ENCODE measurements around the gene COX15.
"Not testable (repeated sequence)": the region's sequence is repeated elsewhere in the genome, so short reads cannot be mapped to it uniquely, and the experiment has no call there.

COX15 gene

GRCh38 chr10:99740933-99741559 is 9.1 kb upstream of the COX15 start:
- DNase-seq (ENCODE audit: extremely low read depth, low read depth) = no peak
- no peak for TF ChIP-seq CTCF (IDR thresholded peaks at IDR 0.05; ENCODE audit: low read depth, low read length)

- no peak for DNase-seq (ENCODE audit: extremely low read depth, low read depth)
- no peak for TF ChIP-seq CTCF (IDR thresholded peaks at IDR 0.05; ENCODE audit: low read depth, low read length)
These were observed 8.3 kb upstream of the COX15 start for GRCh38 chr10:99740260-99740659.

- DNase-seq (ENCODE audit: extremely low read depth, low read depth) = not testable (repeated sequence)
These were observed 2.2 kb upstream of the COX15 start for GRCh38 chr10:99734111-99734510.

- no peak for TF ChIP-seq CTCF (IDR thresholded peaks at IDR 0.05; ENCODE audit: low read depth, low read length)
- no peak for DNase-seq (ENCODE audit: extremely low read depth, low read depth)
These were observed 1.4 kb upstream of the COX15 start for GRCh38 chr10:99733366-99733765.

GRCh38 chr10:99731306-99732032 is 458 bp downstream of the COX15 start:
- TF ChIP-seq CTCF (IDR thresholded peaks at IDR 0.05; ENCODE audit: low read depth, low read length) = no peak; the same call in none of the 2 replicates
- no peak for DNase-seq (ENCODE audit: extremely low read depth, low read depth)

GRCh38 chr10:99730026-99730425 is 1.9 kb downstream of the COX15 start:
- DNase-seq (ENCODE audit: extremely low read depth, low read depth) = no peak
- no peak for TF ChIP-seq CTCF (IDR thresholded peaks at IDR 0.05; ENCODE audit: low read depth, low read length)

GRCh38 chr10:99720387-99720786 is 11.5 kb downstream of the COX15 start:
- no peak for TF ChIP-seq CTCF (IDR thresholded peaks at IDR 0.05; ENCODE audit: low read depth, low read length)
- DNase-seq (ENCODE audit: extremely low read depth, low read depth) = no peak

GRCh38 chr10:99714446-99714845 is 17.5 kb downstream of the COX15 start:
- DNase-seq (ENCODE audit: extremely low read depth, low read depth) = no peak
- no peak for TF ChIP-seq CTCF (IDR thresholded peaks at IDR 0.05; ENCODE audit: low read depth, low read length)

Measured in AG09319 (cell line).